RWPE1 (cell line): Measurements from ENCODE around the gene P3H4.

Source experiments
- CTCF ChIA-PET: fragments of 350-600 bp; sonication (Branson Sonifier 250); formaldehyde crosslinking; extraction: SDS; loops from one replicate; lab custom pipeline; 2021; lab: Yijun Ruan, JAX
- POLR2A ChIA-PET: fragments of 400-600 bp; formaldehyde crosslinking; extraction: SDS; loops from one replicate; lab custom pipeline; 2020; ENCODE audit warnings: antibody characterized with exemption; ENCODE audit not compliant: low non-redundant PET; lab: Yijun Ruan, JAX
- DNase-seq: peaks from one replicate; pipeline ENCODE4 v3.0.0; 2012; ENCODE audit warnings: low spot score
- H3K27ac ChIP-seq: fragments of 450-650 bp; 2 replicates; pipeline ENCODE4 v1.5.1; 2017
- TF ChIP-seq, protein P1 (sequence below): fragments of 450-650 bp; conservative IDR thresholded peaks from 2 replicates; pipeline ENCODE4 v1.5.1; 2017; ENCODE audit warnings: low read depth, mild to moderate bottlenecking

Gene P3H4

DNA sequence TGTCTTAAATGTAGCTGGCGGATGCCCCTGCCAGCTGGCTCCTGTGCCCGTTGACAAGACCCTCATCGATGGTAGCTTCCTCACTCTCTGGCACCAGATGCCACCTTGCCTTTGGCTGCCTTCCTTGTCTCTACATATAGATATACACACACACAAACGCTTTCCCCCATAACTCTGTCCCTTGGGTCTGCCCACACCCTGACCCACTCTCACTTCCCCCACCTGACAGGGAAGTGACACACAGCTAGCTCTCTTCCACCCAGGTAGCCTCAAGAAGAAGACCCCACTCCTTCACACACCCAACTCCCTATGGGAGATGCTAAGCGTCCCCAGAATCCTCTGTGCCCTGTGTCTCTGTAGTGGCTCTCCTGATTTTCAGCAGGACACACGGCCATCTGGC lies 50.9 kb downstream of the P3H4 start:
- TF ChIP-seq, protein P1, sequence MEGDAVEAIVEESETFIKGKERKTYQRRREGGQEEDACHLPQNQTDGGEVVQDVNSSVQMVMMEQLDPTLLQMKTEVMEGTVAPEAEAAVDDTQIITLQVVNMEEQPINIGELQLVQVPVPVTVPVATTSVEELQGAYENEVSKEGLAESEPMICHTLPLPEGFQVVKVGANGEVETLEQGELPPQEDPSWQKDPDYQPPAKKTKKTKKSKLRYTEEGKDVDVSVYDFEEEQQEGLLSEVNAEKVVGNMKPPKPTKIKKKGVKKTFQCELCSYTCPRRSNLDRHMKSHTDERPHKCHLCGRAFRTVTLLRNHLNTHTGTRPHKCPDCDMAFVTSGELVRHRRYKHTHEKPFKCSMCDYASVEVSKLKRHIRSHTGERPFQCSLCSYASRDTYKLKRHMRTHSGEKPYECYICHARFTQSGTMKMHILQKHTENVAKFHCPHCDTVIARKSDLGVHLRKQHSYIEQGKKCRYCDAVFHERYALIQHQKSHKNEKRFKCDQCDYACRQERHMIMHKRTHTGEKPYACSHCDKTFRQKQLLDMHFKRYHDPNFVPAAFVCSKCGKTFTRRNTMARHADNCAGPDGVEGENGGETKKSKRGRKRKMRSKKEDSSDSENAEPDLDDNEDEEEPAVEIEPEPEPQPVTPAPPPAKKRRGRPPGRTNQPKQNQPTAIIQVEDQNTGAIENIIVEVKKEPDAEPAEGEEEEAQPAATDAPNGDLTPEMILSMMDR, result no peak
- peak overlapping the region; percentile 33 for H3K27ac ChIP-seq
- ChIA-PET CTCF (interaction anchor here (0.7 kb wide), 1 partner anchor 145 kb away, joined by 3 read pairs; no protein-coding TSS in a partner anchor), POLR2A (no interaction called here)
- DNase-seq, result no peak

DNA sequence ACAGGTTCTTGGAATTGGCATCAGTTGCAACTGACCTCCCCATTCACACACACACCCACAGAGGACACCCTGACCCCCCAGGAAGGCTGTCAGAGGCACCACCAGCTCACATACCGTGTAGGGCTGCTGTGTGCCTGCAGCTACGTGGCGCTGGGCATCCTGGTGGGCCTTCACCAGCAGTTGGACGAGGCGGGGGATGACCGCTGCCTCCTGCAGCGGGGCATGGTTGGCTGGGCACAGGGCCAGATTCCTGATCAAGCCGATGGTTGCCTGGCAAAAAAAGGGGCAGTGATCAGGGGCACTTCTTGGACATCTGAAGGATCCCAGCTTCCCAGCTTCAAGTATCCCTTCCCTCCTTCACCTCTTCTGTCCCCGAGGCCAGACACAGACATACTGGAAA lies 53.1 kb downstream of the P3H4 start:
- POLR2A ChIA-PET, result interaction anchor here (0.9 kb wide), 1 partner anchor 42 kb away, joined by 5 read pairs; no protein-coding TSS in a partner anchor
- CTCF ChIA-PET, result no interaction called here
- TF ChIP-seq, protein P1, result no peak
- peak overlapping the region; percentile 36 for H3K27ac ChIP-seq
- no peak for DNase-seq

DNA sequence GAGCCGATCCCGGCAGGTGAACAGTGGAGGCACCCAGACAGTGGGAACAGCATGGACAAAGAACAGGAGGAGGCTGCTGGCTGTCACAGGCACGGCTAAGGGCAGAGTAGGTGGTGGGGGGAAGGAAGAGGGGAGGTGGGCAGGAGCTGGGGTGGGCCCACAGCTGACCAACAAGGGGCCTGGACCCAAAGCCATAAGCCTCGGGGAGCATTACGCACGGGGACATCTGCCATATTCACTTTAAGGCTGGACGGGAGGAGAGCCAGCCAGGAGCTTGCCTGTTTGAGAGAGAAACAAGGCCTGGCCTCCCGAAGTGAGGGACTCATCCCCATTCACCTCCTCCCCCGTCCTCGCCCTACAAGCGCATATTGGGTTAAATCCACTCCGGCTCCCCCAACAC lies 57.7 kb downstream of the P3H4 start:
- POLR2A ChIA-PET, result no interaction called here
- TF ChIP-seq, protein P1, result no peak
- CTCF ChIA-PET, result interaction anchor here (1.1 kb wide), 1 partner anchor 47 kb away, joined by 4 read pairs; no protein-coding TSS in a partner anchor
- no peak for DNase-seq
- H3K27ac ChIP-seq, result peak overlapping the region; percentile 53
